ENCODE data around the gene NEU4.
"Not testable (repeated sequence)": the region's sequence is repeated elsewhere in the genome, so short reads cannot be mapped to it uniquely, and the experiment has no call there.

The NEU4 gene

DNA sequence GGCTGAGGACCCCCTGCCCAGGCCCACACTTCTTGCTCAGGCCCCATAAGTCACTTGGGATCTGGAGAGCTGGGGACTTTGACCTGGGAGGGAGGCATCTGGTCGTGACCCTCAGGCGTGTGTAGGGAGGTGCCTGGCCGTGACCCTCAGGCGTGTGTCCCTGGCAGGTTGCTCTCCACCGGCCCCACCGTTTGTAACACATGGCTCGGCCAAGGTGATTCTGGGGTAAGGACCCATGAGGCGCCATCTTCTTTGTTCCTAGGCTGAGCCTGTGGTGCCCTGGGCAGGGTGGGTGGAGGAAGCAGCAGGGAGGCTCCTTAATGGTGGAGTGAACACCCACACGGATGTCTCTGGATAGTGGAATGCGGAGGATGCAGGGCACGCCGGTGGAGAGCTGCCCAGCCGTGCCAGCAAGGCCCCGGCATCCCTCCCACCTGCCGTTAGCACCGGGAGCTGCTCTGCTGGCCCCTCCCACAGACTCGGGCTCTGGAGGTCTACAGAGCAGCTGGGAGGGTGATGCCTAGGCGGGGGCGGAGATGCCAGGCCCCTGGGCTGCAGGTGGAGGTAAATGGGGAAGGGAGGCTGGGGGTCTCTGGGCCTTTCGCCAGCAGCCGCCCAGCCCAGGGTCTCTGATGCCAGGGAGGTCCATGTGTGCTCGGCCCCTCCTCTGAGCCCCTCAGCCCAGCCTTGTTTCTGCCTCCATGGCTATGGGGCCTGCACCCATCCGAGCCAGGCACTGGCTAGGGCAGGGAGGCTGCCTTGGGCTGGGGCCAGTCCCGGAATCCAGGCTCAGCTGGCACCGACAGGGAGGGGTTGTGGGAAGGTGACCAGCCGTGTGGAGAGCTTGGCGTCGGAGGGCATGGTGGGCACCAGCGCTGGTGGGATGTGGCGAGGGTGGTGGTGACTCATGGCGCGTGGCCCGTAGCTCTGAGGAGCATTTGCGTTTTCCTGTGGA is 33.5 kb upstream of the NEU4 start:
- DNase-seq (ENCODE audit: low read depth), result no peak

DNA sequence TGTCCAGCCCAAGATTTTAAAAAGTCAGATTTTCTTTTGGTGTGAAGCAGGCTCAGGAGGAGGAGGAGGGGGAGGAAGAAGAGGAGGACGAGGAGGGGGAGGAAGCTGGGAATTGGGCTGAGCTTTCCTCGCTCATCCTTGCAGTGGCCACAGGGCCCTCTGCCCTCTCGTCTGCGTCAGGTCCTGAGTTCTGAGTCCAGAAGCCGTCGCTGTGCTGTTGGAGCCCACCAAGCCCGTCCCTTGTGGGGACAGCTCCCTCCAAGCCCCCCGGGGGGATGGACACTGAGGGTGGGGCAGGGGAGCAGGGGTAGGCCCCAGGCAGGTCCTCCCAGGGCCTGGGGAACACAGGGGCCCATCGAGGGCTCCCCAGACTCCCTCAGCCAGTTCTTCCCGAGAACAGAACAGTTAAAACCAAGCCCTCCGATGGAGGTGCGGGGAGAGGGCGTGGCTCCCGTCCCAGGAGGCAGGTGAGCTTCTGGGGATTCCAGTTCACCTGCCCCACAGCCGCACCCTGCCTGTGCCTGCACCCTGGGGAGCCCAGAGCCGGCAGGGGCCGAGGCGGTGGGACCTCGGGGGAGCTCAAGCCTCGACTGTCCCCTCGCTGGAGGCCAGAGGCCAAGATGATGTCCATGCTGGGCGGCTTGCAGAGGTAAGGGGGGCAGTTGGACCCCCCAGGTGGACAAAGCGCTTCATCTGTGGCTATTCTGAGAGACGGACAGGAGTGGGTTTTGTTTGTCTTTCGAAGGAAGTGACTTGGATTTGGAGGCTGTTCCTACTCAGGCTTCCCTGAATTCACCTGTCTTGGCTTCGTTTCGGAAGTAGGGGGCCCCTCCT is 32.4 kb upstream of the NEU4 start, which contains the start of gene GAL3ST2:
TSS of gene GAL3ST2 (plus strand) at position 487 of the 834 bp plus-strand sequence. CDS start at position 621, 134 bp downstream.
- no peak for DNase-seq (ENCODE audit: low read depth)

GRCh38 chr2:241777170-241777685 is 31.8 kb upstream of the NEU4 start:
- no peak for DNase-seq (ENCODE audit: low read depth)

GRCh38 chr2:241777686-241778627 is 31.0 kb upstream of the NEU4 start:
- no peak for DNase-seq (ENCODE audit: low read depth)

DNA sequence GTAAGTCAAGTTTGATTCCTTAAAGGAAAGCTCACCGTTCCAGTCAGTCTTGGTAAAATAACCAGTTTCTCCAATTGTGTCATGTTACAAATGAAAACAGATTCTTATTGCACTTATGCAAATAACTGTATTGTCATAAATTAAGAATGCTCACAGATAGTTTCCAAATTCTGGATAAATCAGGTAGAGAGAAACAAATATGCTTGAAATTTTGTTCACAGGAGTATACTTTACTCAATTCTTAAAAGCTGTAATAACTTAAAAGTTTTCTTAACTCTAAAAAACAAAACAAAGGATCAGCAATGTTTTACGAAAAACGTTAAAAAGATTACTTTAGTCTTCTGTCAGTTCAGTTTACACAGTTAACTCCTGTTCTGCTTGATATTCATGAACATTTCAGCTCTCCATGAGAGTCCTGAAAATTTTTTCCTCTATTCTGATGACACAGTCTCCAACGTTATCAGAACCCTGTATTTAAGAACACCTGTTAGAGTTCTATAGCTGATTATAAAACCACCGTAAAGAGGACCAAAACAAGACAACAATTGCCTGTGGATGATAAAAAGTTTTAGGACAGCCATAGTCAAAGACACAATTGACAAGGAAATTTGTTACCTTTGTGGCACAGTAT is 27.9 kb upstream of the NEU4 start:
- no peak for DNase-seq (ENCODE audit: low read depth)

DNA sequence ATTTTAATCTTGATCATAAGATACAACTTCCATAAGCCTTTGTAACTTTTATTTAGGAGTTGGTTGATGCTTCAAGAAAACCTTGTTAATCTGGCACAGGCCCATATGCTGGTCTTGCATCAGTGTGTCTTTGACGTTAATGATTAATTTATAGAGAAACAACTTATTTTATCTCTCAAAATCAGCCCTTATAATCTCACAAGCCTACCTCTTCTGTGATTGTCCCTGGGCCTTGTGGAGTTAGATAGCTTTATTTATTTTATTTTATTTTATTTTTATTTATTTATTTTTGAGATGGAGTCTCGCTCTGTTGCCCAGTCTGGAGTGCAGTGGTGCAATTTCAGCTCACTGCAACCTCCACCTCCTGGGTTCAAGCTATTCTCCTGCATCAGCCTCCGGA is 26.9 kb upstream of the NEU4 start:
- DNase-seq (ENCODE audit: low read depth), result not testable (repeated sequence)

DNA sequence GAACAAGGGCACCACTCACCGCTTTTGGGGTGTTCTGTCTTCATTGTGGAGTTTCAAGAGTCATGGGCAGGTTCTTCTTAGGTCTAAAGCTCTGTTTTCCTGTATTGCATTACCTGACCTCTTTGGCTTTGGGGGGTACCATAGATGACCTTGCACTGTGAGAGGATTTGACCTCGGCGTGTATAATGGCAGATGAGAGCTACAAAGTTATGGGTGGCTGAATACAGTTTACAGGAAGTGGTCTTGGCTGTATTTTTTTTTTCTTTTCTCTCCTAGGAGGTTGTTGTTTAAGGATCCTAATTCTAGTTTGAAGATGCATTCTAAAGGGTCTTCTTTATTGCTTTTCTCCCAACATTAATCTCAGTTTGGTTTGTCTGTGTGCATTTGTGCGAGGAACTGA is 20.9 kb upstream of the NEU4 start:
- no peak for DNase-seq (ENCODE audit: low read depth)

GRCh38 chr2:241788572-241788971 is 20.4 kb upstream of the NEU4 start:
- DNase-seq (ENCODE audit: low read depth), result no peak

GRCh38 chr2:241791385-241791784 is 17.6 kb upstream of the NEU4 start:
- not testable (repeated sequence) for DNase-seq (ENCODE audit: low read depth)

GRCh38 chr2:241793385-241793784 is 15.6 kb upstream of the NEU4 start:
- no peak for DNase-seq (ENCODE audit: low read depth)

GRCh38 chr2:241794250-241794823 is 14.7 kb upstream of the NEU4 start:
- DNase-seq (ENCODE audit: low read depth), result no peak

DNA sequence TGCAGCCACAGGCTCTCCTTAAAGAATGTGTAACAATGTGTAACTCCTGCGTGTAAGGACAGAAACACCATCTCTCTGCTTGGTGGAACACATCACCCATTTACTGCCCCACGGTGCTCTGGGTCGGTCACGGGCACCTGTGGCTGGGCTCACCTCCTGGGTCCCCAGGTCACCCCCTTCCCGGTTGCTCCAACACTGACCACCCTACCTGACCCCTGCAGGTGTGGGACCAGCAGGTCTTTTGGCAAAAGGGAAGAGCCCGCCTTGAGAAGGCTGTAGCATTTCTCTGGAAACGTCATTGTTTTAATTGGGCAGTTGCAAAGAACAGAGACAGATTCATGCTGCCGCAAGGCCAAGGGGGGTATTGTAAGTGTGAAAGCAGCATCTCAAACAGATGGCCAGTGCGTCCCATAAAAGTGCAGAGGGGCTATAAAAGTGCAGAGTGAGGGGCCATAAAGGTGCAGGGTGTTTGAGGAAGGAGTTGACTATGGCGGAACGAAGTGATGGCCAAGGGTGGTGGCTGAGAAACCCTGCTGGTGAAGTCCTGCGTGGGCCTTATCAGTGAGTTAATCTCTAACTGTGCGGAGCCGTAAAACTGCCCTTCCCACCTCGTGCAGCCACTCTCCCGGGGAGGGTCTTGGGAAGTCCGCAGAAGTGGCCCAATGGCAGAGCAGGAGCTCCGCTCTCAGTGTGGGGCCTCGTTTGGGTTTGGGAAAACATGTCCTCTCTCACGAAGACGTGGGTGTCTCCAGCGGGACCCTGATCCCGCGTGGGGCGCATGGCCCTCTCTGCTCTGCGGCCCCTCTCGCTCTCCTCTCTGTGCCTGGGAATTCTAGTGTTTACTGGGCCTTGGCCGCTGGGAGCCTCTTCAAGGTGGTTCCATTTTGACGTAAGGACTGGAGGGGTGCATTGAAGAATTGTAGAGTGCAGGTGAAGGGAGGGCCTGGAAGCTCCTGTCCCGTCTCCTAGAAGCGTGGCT is 13.7 kb upstream of the NEU4 start:
- no peak for DNase-seq (ENCODE audit: low read depth)

DNA sequence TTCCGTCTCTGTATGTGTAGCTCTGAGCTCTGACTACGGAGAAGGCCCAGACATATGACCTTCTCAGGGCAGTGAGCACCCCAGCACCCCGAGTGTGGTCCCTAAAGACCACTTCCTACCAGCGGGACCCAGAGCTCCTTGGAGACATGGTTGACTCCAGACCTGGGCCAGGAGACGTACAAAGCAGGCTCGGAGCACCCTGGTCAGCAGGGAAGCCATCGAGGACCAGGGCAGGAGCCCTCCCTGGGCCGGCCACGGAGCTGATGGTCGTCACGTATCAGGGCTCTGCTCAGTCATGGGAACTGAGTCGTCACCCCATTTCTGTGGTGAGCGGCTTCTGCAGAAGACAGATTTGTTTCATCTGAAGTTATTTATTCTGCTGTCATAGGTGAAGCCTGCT is 12.8 kb upstream of the NEU4 start:
- no peak for DNase-seq (ENCODE audit: low read depth)

DNA sequence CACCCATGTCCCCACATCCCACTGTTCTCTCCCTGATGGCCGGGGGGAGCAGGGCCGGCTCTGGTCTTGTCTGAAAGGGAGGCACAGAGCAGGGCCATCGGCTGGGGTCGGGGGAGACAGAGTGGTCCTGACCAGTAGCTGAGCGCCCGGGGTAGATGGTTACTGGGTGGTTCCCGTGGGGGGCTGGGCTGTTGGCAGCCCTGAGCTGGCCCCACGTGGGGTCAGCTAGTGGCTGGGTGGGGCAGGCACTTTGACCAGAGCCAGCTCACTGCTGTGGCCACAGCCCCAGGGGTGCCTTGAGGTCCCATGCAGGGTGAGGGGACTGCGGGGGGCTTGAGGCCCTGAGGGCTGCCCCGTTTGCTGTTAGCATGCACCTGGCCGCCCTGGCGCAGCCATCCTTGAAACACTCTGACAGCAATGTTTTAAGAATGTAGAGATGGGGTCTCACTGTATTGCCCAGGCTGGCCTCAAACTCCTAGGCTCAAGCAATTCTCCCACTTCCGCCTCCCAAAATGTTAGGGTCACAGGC is 12.3 kb upstream of the NEU4 start:
- DNase-seq (ENCODE audit: low read depth), result no peak

- DNase-seq (ENCODE audit: low read depth), result no peak
Observed at GRCh38 chr2:241797441-241798080, 11.4 kb upstream of the NEU4 start.

DNA sequence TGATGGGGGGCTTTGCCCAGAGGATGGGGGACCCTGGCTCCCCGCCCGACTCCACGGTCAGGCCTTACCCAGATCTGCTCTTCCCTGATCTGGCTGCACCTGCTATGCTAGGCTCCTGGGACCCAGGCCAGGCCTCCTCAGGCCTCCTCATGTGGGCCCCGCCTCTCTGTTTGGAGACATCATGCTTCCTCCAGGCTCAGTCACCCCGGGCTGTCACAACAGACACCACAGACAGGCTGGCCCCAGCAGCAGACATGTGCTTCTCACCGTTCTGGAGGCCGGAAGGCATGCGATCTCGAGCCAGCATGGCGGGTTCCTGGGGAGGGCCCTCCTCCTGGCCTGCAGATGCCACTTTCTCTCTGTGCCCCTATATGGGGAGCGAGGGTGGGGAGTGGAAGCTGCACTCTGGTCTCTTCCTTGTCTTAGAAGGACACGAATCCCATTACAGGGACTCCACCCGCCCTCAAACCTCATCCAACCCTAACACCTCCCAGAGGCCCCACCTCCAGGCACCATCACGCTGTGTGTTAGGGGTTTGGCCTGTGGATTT is 10.8 kb upstream of the NEU4 start:
- no peak for DNase-seq (ENCODE audit: low read depth)

- no peak for DNase-seq (ENCODE audit: low read depth)
Observed at GRCh38 chr2:241798631-241799521, 10.1 kb upstream of the NEU4 start.
